IPS DF 6.9 (cell line): ENCODE measurements around the gene ZHX3.

Source experiments
- DNase-seq: peaks from one replicate; pipeline ENCODE4 v3.0.0-alpha.2; 2013; ENCODE audit warnings: low read depth, low spot score
- H3K27ac ChIP-seq: one replicate; pipeline ENCODE4 v1.5.1; 2013; ENCODE audit warnings: low read length, control low read depth
- H3K27me3 ChIP-seq: 2 replicates; pipeline ENCODE4 v1.6.1; 2013; ENCODE audit warnings: mild to moderate bottlenecking, low read length; ENCODE audit not compliant: control insufficient read depth, insufficient read depth
- H3K36me3 ChIP-seq: 2 replicates; pipeline ENCODE4 v1.6.1; 2013; ENCODE audit warnings: low read length; ENCODE audit not compliant: control insufficient read depth, insufficient read depth
- H3K4me1 ChIP-seq: 2 replicates; pipeline ENCODE4 v1.6.1; 2013; ENCODE audit warnings: low read length; ENCODE audit not compliant: control insufficient read depth, insufficient read depth
- H3K4me3 ChIP-seq: 2 replicates; pipeline ENCODE4 v1.5.1; 2013; ENCODE audit warnings: mild to moderate bottlenecking, low read length
- H3K9me3 ChIP-seq: 2 replicates; pipeline ENCODE4 v1.6.1; 2013; ENCODE audit warnings: low read length, inconsistent platforms; ENCODE audit not compliant: control insufficient read depth, insufficient read depth
- WGBS: extraction: QIAGEN DNeasy Blood & Tissue Kit; methylation state at CpG from one replicate; pipeline ENCODE4 v1.1.7; 2013; ENCODE audit warnings: mixed read lengths, missing lambda C conversion rate; ENCODE audit not compliant: insufficient read length, insufficient coverage; 5-methylcytosine and 5-hydroxymethylcytosine counted together

Gene ZHX3

GRCh38 chr20:41154436-41155176, 162.9 kb downstream of the ZHX3 start:
- DNase-seq = no peak
- no CpG with 5 or more reads among the region's 8 CpGs for WGBS
- Histone ChIP-seq H3K9me3 (no peaks in the 10 kb centered on the region), H3K4me1 (peaks cover 1% of the 10 kb centered on the region), H3K27me3 (no peaks in the 10 kb centered on the region), H3K27ac (no peak overlapping the region), H3K36me3 (0 out of 2 replicates have a peak, but pooled peaks cover under 1% of the 10 kb centered on the region), H3K4me3 (no peak overlapping the region)

GRCh38 chr20:41152108-41152757, 165.3 kb downstream of the ZHX3 start:
- H3K4me1 ChIP-seq = peaks cover 3% of the 10 kb centered on the region
- no peaks in the 10 kb centered on the region for H3K27me3 ChIP-seq
- no peak overlapping the region for H3K4me3 ChIP-seq
- no peak overlapping the region for H3K27ac ChIP-seq
- no CpG with 5 or more reads among the region's 5 CpGs for WGBS
- no peak for DNase-seq
- H3K36me3 ChIP-seq = no peaks in the 10 kb centered on the region
- no peaks in the 10 kb centered on the region for H3K9me3 ChIP-seq

- H3K36me3 ChIP-seq = no peaks in the 10 kb centered on the region; the same call in 1 of the 2 replicates
- H3K4me3 ChIP-seq = no peak overlapping the region
- H3K9me3 ChIP-seq = no peaks in the 10 kb centered on the region
- DNase-seq = no peak
- H3K4me1 ChIP-seq = peaks cover 2% of the 10 kb centered on the region
- no CpG with 5 or more reads among the region's 5 CpGs for WGBS
- no peaks in the 10 kb centered on the region for H3K27me3 ChIP-seq
- no peak overlapping the region for H3K27ac ChIP-seq
Measured at GRCh38 chr20:41151134-41151869, 166.2 kb downstream of the ZHX3 start.

GRCh38 chr20:41150664-41151063, 166.9 kb downstream of the ZHX3 start:
- no CpG with 5 or more reads among the region's 3 CpGs for WGBS
- no peaks in the 10 kb centered on the region for H3K9me3 ChIP-seq
- H3K36me3 ChIP-seq = no peaks in the 10 kb centered on the region; the same call in 1 of the 2 replicates
- peaks cover 2% of the 10 kb centered on the region for H3K4me1 ChIP-seq
- no peak overlapping the region for H3K4me3 ChIP-seq
- DNase-seq = no peak
- no peak overlapping the region for H3K27ac ChIP-seq
- no peaks in the 10 kb centered on the region for H3K27me3 ChIP-seq

GRCh38 chr20:41148942-41149341, 168.6 kb downstream of the ZHX3 start:
- no peak for DNase-seq
- no peak overlapping the region for H3K4me3 ChIP-seq
- H3K27me3 ChIP-seq = no peaks in the 10 kb centered on the region
- no CpG with 5 or more reads among the region's 5 CpGs for WGBS
- H3K9me3 ChIP-seq = no peaks in the 10 kb centered on the region
- H3K4me1 ChIP-seq = peaks cover 2% of the 10 kb centered on the region
- H3K36me3 ChIP-seq = no peaks in the 10 kb centered on the region; the same call in 1 of the 2 replicates
- H3K27ac ChIP-seq = no peak overlapping the region

GRCh38 chr20:41147767-41148191, 169.8 kb downstream of the ZHX3 start:
- no peaks in the 10 kb centered on the region; the same call in 1 of the 2 replicates for H3K36me3 ChIP-seq
- no CpG with 5 or more reads among the region's 8 CpGs for WGBS
- H3K27me3 ChIP-seq = no peaks in the 10 kb centered on the region
- H3K4me3 ChIP-seq = no peak overlapping the region
- H3K4me1 ChIP-seq = peaks cover 3% of the 10 kb centered on the region
- H3K9me3 ChIP-seq = no peaks in the 10 kb centered on the region
- no peak overlapping the region for H3K27ac ChIP-seq
- no peak for DNase-seq

GRCh38 chr20:41145821-41146620, 171.5 kb downstream of the ZHX3 start:
- Histone ChIP-seq H3K9me3 (no peaks in the 10 kb centered on the region), H3K36me3 (no peaks in the 10 kb centered on the region; the same call in 1 of the 2 replicates), H3K4me3 (no peak overlapping the region), H3K27ac (no peak overlapping the region), H3K27me3 (no peaks in the 10 kb centered on the region), H3K4me1 (peaks cover 6% of the 10 kb centered on the region)
- DNase-seq = no peak
- WGBS = no CpG with 5 or more reads among the region's 12 CpGs

GRCh38 chr20:41145317-41145716, 172.2 kb downstream of the ZHX3 start:
- no peak overlapping the region for H3K4me3 ChIP-seq
- no peaks in the 10 kb centered on the region for H3K9me3 ChIP-seq
- H3K27me3 ChIP-seq = no peaks in the 10 kb centered on the region
- H3K36me3 ChIP-seq = no peaks in the 10 kb centered on the region; the same call in 1 of the 2 replicates
- H3K4me1 ChIP-seq = peaks cover 8% of the 10 kb centered on the region
- DNase-seq = no peak
- WGBS = no CpG with 5 or more reads among the region's 2 CpGs
- no peak overlapping the region for H3K27ac ChIP-seq

- no peak for DNase-seq
- Histone ChIP-seq H3K36me3 (no peaks in the 10 kb centered on the region; the same call in 1 of the 2 replicates), H3K4me3 (no peak overlapping the region), H3K4me1 (peaks cover 15% of the 10 kb centered on the region), H3K9me3 (no peaks in the 10 kb centered on the region), H3K27ac (no peak overlapping the region), H3K27me3 (no peaks in the 10 kb centered on the region)
- no CpG with 5 or more reads among the region's 2 CpGs for WGBS
Measured at GRCh38 chr20:41143354-41143753, 174.2 kb downstream of the ZHX3 start.

- no peaks in the 10 kb centered on the region for H3K9me3 ChIP-seq
- DNase-seq = no peak
- H3K36me3 ChIP-seq = no peaks in the 10 kb centered on the region; the same call in 1 of the 2 replicates
- no peak overlapping the region for H3K4me3 ChIP-seq
- H3K27me3 ChIP-seq = no peaks in the 10 kb centered on the region
- peaks cover 13% of the 10 kb centered on the region for H3K4me1 ChIP-seq
- no CpG with 5 or more reads among the region's 5 CpGs for WGBS
- no peak overlapping the region for H3K27ac ChIP-seq
Measured at GRCh38 chr20:41142919-41143318, 174.6 kb downstream of the ZHX3 start.
